NOMO-1 treated with dmso at 0.1 percent for 144 hours (cell line): ENCODE data around the gene DCP1B.

ENCODE experiments used
- DNase-seq: peaks from one replicate; lab custom pipeline; 2025; ENCODE audit not compliant: unreplicated experiment; lab: John Stamatoyannopoulos, UW

The DCP1B gene

DNA sequence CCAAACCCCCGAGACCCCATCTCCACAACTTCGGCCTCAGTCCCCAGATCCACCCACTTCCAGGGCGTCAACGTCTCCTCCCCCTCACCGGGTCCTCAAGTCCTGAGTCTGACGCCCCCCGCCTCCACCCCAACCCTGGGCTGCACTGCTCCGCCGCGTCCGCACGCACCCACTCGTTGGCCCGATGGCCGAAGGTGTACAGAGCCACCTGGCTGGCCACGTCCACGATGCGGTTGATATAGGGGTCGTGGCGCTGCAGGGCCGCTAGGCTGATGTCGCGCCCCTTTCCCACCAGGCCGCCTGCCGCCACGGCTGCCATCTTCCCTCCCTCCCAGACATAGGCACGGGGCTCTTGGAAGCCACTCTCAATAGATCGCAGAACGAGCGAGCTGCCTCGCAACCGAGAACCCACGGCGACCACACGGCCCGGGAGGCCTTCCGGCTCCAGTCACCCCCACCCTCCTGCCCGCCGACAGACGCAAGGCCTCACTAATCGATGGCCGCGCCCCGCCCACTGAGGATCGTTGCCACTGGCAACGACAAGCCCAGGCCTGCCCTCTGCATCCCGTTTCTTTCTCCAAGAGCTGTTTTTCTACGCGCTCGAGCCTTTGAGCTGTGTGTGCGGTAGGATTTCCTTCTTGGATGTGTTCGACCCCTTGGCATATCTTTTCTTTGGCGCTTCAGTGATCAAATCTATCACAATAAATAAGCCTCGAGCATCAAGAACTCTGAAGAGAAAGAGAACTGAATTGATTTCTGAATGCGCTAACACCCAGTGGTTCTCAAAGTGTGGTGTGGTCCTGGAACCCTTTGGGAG is at the start of gene DCP1B:
DCP1B (minus strand) TSS at position 345 of the 817 bp plus-strand sequence; CDS start at position 319, 26 bp downstream.
- peak; percentile 100 for DNase-seq

DNA sequence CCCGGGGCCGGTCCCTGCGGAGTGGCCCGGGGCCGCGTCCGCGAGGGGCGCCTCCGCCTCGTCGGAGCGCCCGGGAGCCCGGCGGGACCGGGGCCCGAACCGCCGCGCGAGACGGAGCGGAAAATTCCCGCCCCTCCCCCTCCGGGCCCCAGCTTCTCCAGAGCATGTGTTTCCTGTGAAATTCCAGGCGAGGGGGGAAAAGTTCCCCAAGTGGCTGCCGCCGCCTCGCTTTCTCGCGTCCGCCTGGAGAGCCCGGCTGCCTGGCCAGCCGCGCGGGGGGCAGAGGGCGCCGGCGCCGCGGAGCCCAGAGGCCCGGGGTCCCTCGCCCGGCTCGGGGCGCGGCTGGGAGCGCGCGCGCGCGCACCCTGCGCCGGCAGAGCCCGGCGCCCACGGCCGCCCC is 49.4 kb upstream of the DCP1B start:
- DNase-seq: no peak

DNA sequence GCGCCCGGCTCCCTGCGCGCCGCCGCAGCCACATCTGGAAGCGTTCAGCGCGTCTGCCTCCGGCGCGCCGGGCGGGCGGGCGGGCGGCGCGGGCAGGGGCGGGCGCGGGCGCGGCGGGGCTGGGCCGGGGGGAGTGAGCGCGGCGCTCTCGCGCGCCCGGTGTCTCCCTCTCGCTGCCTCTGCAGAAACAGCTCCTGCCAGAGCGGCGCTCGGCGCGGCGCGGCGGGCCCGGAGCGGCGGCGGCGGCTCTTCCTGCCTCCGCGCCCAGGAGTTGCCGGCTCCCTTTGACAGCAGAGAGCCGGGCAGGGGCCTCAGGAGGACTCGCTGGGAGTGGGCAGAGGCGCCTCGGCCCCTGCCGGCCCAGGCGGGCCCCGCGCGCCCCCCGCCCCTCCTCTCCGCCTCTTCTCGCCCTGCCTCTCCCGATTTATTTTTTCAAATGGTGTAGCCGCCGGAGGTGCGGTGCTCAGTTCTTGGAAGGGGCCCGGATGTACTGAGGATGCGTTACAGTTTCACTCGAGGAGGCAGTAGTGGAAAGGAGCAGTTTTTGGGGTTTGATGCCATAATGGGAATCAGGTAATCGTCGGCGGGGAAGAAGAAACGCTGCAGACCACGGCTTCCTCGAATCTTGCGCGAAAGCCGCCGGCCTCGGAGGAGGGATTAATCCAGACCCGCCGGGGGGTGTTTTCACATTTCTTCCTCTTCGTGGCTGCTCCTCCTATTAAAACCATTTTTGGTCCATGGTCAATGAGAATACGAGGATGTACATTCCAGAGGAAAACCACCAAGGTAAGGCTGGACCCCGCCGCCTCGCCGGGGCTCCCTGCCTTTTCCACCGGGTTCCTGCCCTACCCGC is 48.8 kb upstream of the DCP1B start, which contains the start of gene CACNA1C:
CACNA1C (plus strand) TSS at position 162 of the 853 bp plus-strand sequence; CDS start at position 738, 576 bp downstream.
- DNase-seq: peak; percentile 20

DNA sequence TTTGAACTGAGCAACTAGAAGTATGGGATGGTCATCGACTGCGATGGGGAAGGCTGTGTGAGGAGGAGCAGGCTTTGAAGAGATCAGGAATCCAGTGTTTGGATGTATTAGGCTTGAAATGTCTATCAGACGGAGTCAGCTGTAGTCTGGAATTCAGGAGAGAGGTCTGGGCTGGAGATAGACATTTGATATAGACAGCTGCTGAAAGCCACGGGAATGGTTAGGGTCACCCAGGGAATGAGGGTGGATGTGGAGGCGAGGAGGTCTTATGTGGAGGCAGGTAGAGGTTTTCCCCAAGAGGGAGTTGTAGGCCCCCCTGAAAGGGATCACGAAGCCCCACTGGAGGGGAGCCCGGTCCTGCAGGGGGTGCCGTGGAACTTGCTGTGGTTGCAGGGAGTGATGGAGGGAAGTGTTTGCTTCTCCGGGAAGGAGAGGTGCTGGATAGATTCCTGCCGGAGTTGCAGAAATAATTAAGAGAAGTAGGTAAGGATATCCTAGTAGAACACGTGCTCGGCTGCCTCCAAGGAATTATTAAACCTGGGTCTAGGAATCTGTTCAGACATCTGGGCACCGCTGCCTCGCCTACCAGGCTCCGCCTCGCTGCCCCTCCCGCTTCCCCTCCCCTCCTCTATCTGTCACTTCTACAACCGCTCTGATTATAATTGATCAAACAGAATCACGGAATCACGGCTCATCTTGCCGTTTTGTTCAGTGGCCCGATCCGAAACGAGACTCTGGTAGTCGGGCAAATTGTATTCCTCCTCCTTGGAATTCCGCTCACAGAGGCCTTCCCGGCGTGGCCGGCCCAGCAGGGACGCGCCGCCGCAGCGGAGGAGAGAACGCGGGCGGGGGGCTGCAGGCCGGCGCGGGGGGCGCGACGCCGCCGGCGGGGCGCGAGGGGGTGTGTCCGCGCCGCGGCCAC is 47.7 kb upstream of the DCP1B start:
- no peak for DNase-seq

DNA sequence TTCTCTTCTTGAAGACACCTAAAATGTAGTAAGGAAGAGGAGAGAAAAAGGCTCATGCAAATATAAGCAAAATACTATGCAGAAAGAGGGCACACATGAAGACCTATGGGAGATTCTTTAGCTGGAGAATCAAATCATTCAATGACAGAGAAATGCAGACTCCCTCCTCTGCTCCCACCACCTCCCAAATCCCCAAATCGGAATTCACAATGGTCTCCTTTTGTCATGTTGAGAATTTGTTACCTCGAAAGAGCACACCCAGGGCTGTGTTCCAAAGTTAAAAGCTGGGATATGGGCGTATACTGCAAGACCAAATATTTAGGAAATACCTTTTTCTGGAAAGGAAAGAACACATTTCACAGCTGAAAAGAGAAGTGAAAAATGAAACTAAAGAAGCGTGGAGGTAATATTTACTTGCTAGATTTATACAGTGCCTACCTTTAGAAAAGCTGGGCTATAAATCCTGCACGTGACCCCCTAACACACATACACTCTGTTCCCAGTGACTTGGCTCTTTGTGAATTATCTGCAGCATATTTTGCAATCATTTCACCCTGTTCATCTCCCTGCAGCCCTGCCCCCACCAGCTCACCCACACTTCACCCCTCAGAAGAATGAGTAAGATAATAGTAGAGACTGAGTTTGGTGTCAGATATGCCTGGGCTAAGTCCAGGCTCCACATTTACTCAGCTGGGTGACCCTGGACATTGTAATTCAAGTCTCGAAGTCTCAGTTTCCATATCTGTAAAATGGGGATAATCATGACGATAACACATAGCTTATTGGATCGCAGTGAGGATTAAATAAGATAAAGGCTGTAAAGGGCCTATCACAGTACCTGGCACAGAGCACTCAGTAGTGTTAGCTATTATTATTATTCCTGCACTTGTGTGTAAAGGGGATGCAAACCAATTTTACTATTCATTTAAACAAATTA is 45.6 kb upstream of the DCP1B start:
- no peak for DNase-seq

DNA sequence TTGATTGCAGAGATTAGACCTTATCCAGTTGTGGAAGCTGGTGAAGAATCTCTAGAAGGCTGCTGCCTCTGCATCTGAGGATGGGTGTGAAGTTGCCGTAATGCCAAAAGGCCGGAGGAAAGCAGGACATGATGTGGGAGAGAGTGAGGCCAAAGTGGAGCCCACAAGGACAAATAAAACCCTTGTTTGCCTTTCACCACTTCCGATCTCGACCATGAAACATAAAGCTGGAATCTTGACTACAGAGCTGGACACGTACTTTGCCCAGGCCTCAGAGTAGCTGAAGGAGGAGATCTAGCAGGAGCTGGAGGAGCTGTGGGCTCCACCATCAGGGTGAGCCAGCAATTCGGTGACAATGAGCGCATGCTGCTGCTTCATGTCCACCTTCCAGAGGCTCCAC is 43.5 kb upstream of the DCP1B start:
- DNase-seq: no peak

DNA sequence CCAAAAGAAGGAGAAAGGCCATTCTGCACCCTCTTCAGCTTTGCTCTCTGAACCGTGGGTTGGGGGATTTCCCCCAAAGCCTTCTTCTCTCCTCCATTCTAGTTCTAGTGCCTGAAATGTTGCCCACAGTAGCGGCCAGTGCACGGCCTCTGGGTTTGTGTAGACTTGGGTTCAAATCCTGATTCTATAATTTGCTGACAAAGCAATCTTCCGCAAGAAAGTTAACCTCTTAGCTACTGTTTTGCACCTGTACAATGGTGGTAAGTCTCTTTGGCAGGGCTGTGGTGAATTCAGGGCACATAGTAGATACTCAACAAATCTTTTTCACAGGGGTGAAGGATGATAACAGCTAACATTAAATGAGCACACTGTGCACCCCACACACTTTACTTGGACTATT is 42.7 kb upstream of the DCP1B start:
- DNase-seq: no peak

DNA sequence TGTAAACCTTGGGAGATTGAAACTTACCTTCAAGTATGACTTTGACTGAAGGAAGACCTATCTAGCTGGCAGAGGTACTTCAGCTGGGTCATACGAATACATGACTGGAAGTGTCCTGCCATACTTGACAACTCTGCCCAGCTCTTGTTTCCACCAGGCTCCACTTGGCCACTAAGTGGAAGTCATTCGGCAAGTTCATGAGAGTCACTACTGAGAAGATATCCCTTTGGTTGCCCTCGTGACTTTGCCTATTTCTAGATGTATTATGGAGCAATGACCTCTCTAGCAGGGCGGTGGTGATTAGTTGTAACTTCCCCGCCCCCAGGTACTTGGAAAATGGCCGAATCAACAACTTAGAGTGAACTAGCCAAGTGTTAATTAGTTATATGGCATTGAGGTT is 39.9 kb upstream of the DCP1B start:
- no peak for DNase-seq

DNA sequence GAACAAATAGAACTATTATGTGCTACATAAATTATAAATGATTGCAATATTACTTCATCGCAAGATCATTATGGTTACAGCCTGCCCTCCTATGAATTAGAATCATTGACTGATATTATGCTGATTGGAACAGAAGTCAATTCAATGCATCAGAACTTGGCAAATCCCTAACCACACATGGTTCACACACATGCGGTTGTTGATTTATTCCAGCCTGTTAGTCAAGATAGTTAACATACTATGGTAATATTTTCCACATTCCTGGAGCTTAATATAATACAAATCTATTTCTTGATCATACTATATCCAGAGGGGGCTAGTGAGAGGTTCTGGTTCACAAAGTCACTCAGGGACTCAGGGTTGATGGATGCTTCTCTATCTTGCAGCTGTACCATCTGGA is 38.8 kb upstream of the DCP1B start:
- no peak for DNase-seq

DNA sequence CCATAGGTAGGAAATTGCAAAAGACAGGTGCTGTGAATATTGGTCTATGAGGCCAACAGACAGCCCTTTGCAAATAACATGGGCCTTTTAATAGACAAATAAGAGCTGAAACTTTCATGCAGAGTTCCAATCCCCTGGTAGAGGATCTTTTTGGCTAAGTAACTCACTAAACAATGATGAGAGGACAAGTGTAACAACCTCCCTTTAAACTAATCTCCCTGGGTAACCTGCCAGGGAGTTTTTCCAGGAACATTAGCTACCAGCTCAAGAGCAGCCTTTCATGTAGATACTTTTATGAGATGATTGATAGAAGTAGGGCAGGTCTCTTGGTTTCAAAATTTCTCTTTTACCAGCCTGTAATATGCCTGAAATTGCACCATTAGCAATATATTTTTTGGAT is 34.8 kb upstream of the DCP1B start:
- DNase-seq: no peak

DNA sequence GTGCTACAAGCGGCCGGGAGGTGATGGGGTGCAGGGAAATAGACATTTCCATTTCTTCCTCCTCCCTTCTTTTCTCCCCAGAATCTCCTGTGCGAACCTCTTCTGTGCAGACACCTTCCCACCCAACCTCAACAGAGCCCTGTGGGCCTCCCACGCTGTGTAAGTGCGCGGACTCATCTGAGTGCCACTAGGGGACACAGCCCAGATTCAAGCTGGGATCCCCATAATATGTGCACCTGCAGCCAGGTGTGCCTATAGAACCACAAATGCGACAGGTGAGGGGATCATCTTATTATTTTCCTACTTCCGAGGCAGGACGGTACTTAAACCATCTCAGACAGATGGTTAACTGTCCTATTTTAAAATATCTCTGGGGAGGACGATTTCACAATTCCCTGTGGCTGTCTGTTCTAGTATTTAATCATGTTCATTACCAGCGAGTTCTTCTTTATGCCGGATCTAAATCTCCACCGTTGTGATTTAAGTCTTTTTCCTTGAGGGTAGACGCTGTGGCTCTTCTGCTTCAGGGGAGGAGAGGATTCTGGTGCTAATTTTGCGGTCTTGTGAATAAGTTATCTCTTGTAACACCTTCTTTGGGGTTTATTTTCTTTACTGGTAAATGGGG is 31.3 kb upstream of the DCP1B start:
- peak; percentile 23 for DNase-seq

DNA sequence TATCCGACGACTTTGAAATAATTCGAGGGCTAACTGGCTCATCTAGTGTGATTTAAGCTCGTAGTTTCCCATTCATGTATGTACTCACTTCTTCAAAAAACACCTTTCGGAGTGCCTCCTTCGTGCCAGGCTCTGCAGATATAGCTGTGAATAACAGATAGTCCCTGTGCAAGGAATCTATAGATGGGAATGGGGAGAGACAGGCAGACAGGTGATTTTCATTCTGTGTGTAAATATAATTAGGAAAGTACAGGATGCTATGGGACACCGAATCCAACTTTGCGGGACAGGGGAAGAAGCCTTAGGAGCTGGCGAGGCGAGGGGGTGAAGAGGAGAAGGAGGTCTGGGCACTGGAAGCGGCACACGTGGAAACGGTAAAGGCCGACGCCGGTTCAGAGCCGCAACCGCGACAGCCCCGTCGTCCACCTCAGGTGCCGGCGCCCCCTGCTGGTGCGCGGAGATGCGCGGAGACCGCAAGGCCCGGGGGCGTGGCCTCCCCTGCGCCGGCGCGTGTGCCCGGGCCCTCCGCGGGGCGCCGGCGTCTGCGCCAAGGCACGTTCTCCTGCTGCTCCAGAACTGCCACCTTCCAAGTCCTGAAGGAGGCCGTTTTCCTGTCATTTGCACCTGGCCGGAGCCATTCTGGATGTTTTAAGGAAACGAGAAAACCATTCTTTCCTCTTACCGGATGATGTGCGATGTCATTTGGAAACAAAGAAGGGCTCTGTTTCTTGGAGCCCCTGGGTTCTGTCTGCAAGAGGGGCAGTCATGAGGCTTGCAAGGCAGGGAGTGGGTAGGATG is 30.6 kb upstream of the DCP1B start:
- DNase-seq: peak; percentile 68

DNA sequence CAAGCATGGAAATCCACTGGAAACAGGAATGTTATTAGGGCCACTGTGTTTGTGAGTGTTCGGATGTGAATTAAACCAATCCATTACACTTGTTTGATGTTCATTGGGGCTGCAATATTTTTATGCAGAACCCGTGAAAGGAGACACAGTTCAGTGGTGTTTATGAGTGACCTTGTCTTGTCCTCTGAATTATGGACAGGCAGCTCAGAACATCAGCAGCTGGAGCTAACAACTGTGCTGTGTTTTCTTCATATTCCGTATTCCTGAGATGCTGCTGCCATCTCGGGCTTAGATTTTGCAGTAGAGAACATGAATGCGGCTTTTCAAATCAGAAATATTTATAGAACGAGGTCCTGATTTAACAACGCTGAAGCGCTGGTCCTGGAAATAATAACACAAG is 28.2 kb upstream of the DCP1B start:
- DNase-seq: no peak

DNA sequence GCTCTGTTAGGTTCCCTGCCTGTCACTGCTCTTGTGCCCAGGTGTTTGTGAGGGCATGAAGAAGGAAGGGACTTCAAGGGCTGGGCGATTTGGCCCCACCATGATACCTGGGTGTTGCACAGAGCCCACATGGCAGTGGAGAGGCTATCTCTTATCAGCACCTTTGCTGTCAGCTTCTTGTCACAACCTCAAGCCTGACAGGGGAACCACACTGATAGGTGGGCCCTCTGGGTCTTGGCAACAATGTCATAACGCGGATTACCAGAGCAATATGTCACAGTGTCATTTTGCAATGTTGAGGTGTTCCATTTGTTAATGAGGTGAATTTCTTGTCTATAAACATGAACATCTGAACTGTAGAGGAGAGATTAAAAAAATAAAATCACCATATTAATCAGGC is 25.6 kb upstream of the DCP1B start:
- DNase-seq: no peak

DNA sequence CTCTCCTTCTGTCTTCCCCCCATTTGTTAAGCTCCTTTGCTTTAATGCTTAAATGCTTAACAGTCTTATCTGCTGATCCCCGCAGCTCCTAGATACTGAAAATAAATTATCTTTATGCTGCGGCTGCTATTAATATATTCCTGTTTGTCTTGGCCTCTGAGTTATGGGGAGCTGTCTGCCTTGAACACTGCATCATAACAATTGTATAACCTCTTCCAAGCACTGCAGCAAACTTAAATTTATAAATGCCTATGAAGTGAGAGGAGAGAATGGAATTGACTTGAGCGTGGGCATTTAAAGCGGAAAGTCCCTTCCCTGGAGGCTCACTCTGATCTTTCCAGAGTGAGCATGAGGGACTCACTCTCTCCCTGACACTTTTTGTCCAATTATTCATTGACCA is 23.1 kb upstream of the DCP1B start:
- no peak for DNase-seq

DNA sequence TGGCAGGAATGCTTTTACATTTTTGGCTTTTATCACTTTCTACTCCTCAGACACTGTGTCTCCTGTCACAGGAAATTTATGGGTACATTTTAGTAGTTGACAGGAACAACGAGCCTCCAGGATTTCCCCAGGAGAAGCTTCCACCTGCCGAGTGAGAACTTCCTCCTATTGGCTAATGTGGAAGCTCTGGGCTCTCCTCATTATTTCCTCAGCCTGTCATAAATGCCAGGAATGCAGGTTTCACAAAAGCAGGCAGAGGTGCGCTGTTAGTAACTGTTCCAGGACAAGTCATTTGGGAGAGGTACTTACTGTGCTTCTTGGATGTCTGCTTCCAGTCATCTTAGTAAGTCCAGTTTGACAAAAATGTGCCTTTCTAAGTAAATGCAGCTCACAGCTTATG is 19.1 kb upstream of the DCP1B start:
- no peak for DNase-seq

DNA sequence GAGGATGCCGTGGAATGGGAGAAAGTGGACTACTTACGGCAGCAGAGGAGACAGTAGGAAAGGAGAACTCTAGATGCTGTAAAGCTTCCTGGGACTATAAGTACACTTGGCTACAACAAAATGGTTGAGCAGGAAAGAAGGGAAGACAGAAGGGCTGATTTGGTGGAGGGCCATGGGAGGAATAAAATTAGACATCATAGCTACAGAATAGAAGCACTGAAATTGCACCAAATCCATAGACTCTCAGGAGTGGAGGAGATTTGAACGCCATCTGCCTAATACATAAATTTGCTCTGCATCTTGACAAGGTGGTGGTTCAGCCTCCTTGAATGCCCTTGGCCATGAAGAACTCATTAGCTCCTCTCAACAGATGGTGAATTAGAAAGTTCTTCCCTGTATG is 16.3 kb upstream of the DCP1B start:
- DNase-seq: no peak

DNA sequence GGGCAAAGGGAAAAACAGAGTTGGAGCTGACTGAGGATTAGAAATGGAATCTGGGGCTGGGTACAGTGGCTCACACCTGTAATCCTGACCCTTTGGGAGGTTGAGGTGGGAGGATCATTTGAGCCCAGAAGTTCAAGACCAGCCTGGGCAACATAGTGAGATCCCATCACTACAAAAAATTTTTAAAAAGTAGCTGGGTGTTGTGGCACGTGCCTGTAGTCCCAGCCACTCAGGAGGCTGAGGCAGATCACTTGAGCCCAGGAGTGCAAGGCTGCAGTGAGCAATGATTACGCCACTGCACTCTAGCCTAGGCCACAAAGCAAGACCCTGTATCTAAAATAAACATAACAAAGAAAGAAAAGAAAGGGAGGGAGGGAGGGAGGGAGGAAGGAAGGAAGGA is 14.9 kb upstream of the DCP1B start:
- DNase-seq: no peak

DNA sequence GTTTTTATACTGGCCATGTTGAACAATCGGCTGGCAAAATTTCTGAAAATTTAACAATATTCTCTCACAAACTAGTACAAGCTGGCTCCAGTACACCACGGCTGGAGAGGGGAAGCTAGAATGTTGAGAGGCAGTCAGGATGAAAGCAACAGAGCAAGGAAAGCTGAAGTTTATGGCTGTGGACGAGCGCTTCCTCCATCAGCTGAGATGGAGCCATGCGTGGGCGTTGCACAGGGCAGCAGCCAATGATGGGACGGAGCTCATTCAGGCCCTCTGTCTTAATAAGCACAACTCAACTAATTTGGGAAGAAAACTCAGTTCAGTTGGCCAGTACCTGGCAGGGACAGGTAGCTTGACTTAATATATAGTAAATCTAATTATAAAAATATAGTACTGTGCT is 14.1 kb upstream of the DCP1B start:
- DNase-seq: no peak
